IMR-90 (cell line): ENCODE results near the gene INPP5A. TPM values are rescaled to one million over a fixed set of nuclear protein-coding genes. Genes with fewer than 3 reads are reported as not detected.

Source experiments
- ATAC-seq: fragments of 200-7000 bp; cut with Tn5 transposase; 2 replicates; pipeline ENCODE4 v1.9.1; 2020; ENCODE audit warnings: low read depth, mild to moderate bottlenecking, moderate library complexity
- BruUV-seq: library from RNA; stranded (reverse); fragments of 400-500 nt; replicated peaks from 2 replicates; lab custom pipeline; 2021; lab: Mats Ljungman, UMichigan
- CTCF ChIA-PET: fragments of 300-600 bp; formaldehyde crosslinking; extraction: SDS; loops from one replicate; lab custom pipeline; 2021; ENCODE audit warnings: antibody characterized with exemption; lab: Yijun Ruan, JAX
- POLR2A ChIA-PET: fragments of 300-600 bp; sonication (Branson Sonifier 250); formaldehyde crosslinking; loops from one replicate; lab custom pipeline; 2022; ENCODE audit warnings: antibody characterized with exemption; ENCODE audit not compliant: unreplicated experiment; lab: Charles Lee
- DNase-seq: peaks from one replicate; pipeline ENCODE4 v3.0.0; 2013
- H2AFZ ChIP-seq: replicated peaks from 2 replicates; pipeline ENCODE3; 2013; ENCODE audit warnings: low read length, mild to moderate bottlenecking; ENCODE audit not compliant: poor library complexity
- H2AK5ac ChIP-seq: 2 replicates; pipeline ENCODE4 v1.6.1; 2013; ENCODE audit warnings: low read depth, low read length, inconsistent platforms
- H2AK9ac ChIP-seq: replicated peaks from 2 replicates; pipeline ENCODE3; 2013; ENCODE audit warnings: mild to moderate bottlenecking, low read depth, low read length, moderate library complexity; ENCODE audit not compliant: poor library complexity
- H2BK120ac ChIP-seq: 2 replicates; pipeline ENCODE4 v1.6.1; 2013; ENCODE audit warnings: low read depth, low read length, inconsistent platforms
- H2BK15ac ChIP-seq: 3 replicates; pipeline ENCODE4 v1.6.1; 2013; ENCODE audit warnings: low read depth, low read length, inconsistent platforms
- H2BK20ac ChIP-seq: 2 replicates; pipeline ENCODE4 v1.6.1; 2013; ENCODE audit warnings: low read depth, mild to moderate bottlenecking, inconsistent platforms, low read length, moderate library complexity
- H2BK5ac ChIP-seq: 2 replicates; pipeline ENCODE4 v1.6.1; 2013; ENCODE audit warnings: mild to moderate bottlenecking, low read depth, low read length, inconsistent platforms; ENCODE audit not compliant: poor library complexity, severe bottlenecking
- H3K14ac ChIP-seq: replicated peaks from 2 replicates; pipeline ENCODE4 v1.6.1; 2013; ENCODE audit warnings: low read depth, low read length, inconsistent platforms
- H3K18ac ChIP-seq: 2 replicates; pipeline ENCODE4 v1.6.1; 2013; ENCODE audit warnings: low read depth, low read length, control low read depth
- H3K23ac ChIP-seq: 2 replicates; pipeline ENCODE4 v1.6.1; 2013; ENCODE audit warnings: low read depth, low read length, inconsistent platforms
- H3K27ac ChIP-seq: 2 replicates; pipeline ENCODE4 v1.5.1; 2013; ENCODE audit warnings: mild to moderate bottlenecking, control low read depth, low read length; ENCODE audit not compliant: insufficient read depth
- H3K27me3 ChIP-seq: 2 replicates; pipeline ENCODE4 v1.6.1; 2013; ENCODE audit warnings: low read length; ENCODE audit not compliant: control insufficient read depth, insufficient read depth
- H3K36me3 ChIP-seq: 2 replicates; pipeline ENCODE4 v1.6.1; 2013; ENCODE audit warnings: low read length, mixed read lengths; ENCODE audit not compliant: control insufficient read depth, insufficient read depth
- H3K4ac ChIP-seq: 2 replicates; pipeline ENCODE4 v1.6.1; 2013; ENCODE audit warnings: low read depth, low read length, inconsistent platforms
- H3K4me1 ChIP-seq: 2 replicates; pipeline ENCODE4 v1.6.1; 2013; ENCODE audit warnings: low read length, mixed read lengths; ENCODE audit not compliant: control insufficient read depth, insufficient read depth
- H3K4me2 ChIP-seq: 2 replicates; pipeline ENCODE4 v1.6.1; 2013; ENCODE audit warnings: low read depth, mild to moderate bottlenecking, control low read depth, low read length, moderate library complexity
- H3K4me3 ChIP-seq: 2 replicates; pipeline ENCODE4 v1.5.1; 2013; ENCODE audit warnings: low read depth, mild to moderate bottlenecking, control low read depth, low read length, moderate library complexity; ENCODE audit not compliant: insufficient read depth
- H3K56ac ChIP-seq: 2 replicates; pipeline ENCODE4 v1.6.1; 2013; ENCODE audit warnings: low read length, inconsistent platforms; ENCODE audit not compliant: insufficient read depth; ENCODE audit errors: extremely low read depth
- H3K79me1 ChIP-seq, 2 experiments: 2 replicates each; pipeline ENCODE4 v1.6.1; 2013; ENCODE audit warnings: low read length in 2 of 2, inconsistent platforms in 1 of 2, low read depth in 1 of 2
- H3K9ac ChIP-seq: 2 replicates; pipeline ENCODE4 v1.6.1; 2013; ENCODE audit warnings: low read depth, low read length, control low read depth
- H3K9me1 ChIP-seq: 2 replicates; pipeline ENCODE4 v1.6.1; 2013; ENCODE audit warnings: low read length, inconsistent platforms; ENCODE audit not compliant: insufficient read depth
- H3K9me3 ChIP-seq: 2 replicates; pipeline ENCODE4 v1.6.1; 2013; ENCODE audit warnings: low read length; ENCODE audit not compliant: control insufficient read depth, insufficient read depth
- H4K20me1 ChIP-seq: 2 replicates; pipeline ENCODE4 v1.6.1; 2013; ENCODE audit warnings: low read length, inconsistent platforms; ENCODE audit not compliant: insufficient read depth
- H4K5ac ChIP-seq: 2 replicates; pipeline ENCODE4 v1.6.1; 2013; ENCODE audit warnings: mild to moderate bottlenecking, low read depth, low read length, control low read depth
- H4K8ac ChIP-seq, 2 experiments: 2 replicates each; pipeline ENCODE4 v1.6.1; 2013; ENCODE audit warnings: low read depth in 2 of 2, low read length in 2 of 2, control low read depth in 1 of 2, inconsistent platforms in 1 of 2
- H4K91ac ChIP-seq: 2 replicates; pipeline ENCODE4 v1.6.1; 2013; ENCODE audit warnings: low read depth, low read length, inconsistent platforms; ENCODE audit not compliant: insufficient read depth
- BHLHE40 ChIP-seq: fragments of 150-350 bp; IDR thresholded peaks from 2 replicates; pipeline ENCODE4 v1.6.1; 2016; ENCODE audit warnings: mild to moderate bottlenecking, low read depth, low read length
- CEBPB ChIP-seq: IDR thresholded peaks from 2 replicates; pipeline ENCODE4 v1.6.1; 2012; ENCODE audit warnings: low read depth, low read length, improper control_type of control experiment
- CHD1 ChIP-seq: IDR thresholded peaks from 2 replicates; pipeline ENCODE4 v1.6.1; 2012; ENCODE audit warnings: low read depth, low read length, improper control_type of control experiment
- CTCF ChIP-seq: conservative IDR thresholded peaks from 2 replicates; pipeline ENCODE4 v1.5.1; 2012; ENCODE audit warnings: mild to moderate bottlenecking, low read depth, low read length, improper control_type of control experiment
- ELK1 ChIP-seq: fragments of 150-350 bp; IDR thresholded peaks from 2 replicates; pipeline ENCODE4 v1.6.1; 2016; ENCODE audit warnings: low read depth, mild to moderate bottlenecking, low read length, moderate library complexity, borderline replicate concordance
- FOS ChIP-seq: fragments of 150-350 bp; IDR thresholded peaks from 2 replicates; pipeline ENCODE4 v1.6.1; 2016; ENCODE audit warnings: low read depth, low read length
- MAFK ChIP-seq: IDR thresholded peaks from 2 replicates; pipeline ENCODE4 v1.6.1; 2012; ENCODE audit warnings: low read depth, low read length, improper control_type of control experiment
- MAZ ChIP-seq: IDR thresholded peaks from 2 replicates; pipeline ENCODE4 v1.6.1; 2012; ENCODE audit warnings: low read depth, mild to moderate bottlenecking, low read length, improper control_type of control experiment, moderate library complexity, borderline replicate concordance
- MXI1 ChIP-seq: IDR thresholded peaks from 2 replicates; pipeline ENCODE4 v1.6.1; 2012; ENCODE audit warnings: low read depth, mild to moderate bottlenecking, low read length, moderate library complexity, borderline replicate concordance
- NFE2L2 ChIP-seq: fragments of 150-350 bp; IDR thresholded peaks from 2 replicates; pipeline ENCODE4 v1.6.1; 2016; ENCODE audit warnings: low read depth, mild to moderate bottlenecking, low read length
- POLR2A ChIP-seq: IDR thresholded peaks from 2 replicates; pipeline ENCODE4 v1.6.1; 2012; ENCODE audit warnings: mild to moderate bottlenecking, low read depth, low read length
- RAD21 ChIP-seq: IDR thresholded peaks from 2 replicates; pipeline ENCODE4 v1.6.1; 2012; ENCODE audit warnings: low read length, improper control_type of control experiment
- RCOR1 ChIP-seq: IDR thresholded peaks from 2 replicates; pipeline ENCODE4 v1.6.1; 2012; ENCODE audit warnings: mild to moderate bottlenecking, low read length, improper control_type of control experiment; ENCODE audit not compliant: insufficient replicate concordance
- RFX5 ChIP-seq: IDR thresholded peaks from 2 replicates; pipeline ENCODE4 v1.8.0; 2012; ENCODE audit warnings: low read depth, mild to moderate bottlenecking, low read length, moderate library complexity
- SMC3 ChIP-seq: fragments of 150-350 bp; IDR thresholded peaks from 2 replicates; pipeline ENCODE4 v1.6.1; 2016; ENCODE audit warnings: low read depth, mild to moderate bottlenecking, antibody characterized with exemption, low read length, moderate library complexity
- WGBS, 2 experiments: methylation state at CpG; one replicate each; pipeline versions ENCODE4 v1.1.5 to v1.1.7; 2013; ENCODE audit warnings: missing lambda C conversion rate in 2 of 2; ENCODE audit not compliant: insufficient read length in 1 of 2; ENCODE audit errors: extremely low coverage in 2 of 2; 5-methylcytosine and 5-hydroxymethylcytosine counted together
- dilution Hi-C: fragments of 300-500 bp; cut with HindIII; formaldehyde crosslinking; loops from one replicate; pipeline ENCODE4 v1.14.3; 2018; ENCODE audit warnings: low sequenced_read_pairs; ENCODE audit not compliant: unreplicated experiment
- in situ Hi-C: fragments of 300-500 bp; cut with MboI; formaldehyde crosslinking; loops from 3 replicates; pipeline ENCODE4 v1.14.3; 2019; ENCODE audit warnings: low sequenced_read_pairs, inconsistent platforms, mixed read lengths
- intact Hi-C: fragments of 100-400 bp; cut with micrococcal nuclease; formaldehyde crosslinking; loops from 2 replicates; pipeline ENCODE4 v1.10.0; 2022
- polyA plus RNA-seq, 3 experiments: library from polyadenylated mRNA; depleted of rRNA; stranded (reverse); fragments of >200 nt; gene quantifications; 2 replicates each; pipeline ENCODE4 v1.2.3, GENCODE V29; 2012; ENCODE audit warnings: low replicate concordance in 1 of 3
- total RNA-seq: library from RNA; depleted of rRNA; stranded (reverse); fragments of >200 nt; gene quantifications from 2 replicates; pipeline ENCODE4 v1.2.3, GENCODE V29; 2012

Gene INPP5A
- total and polyA plus RNA-seq, 2 of the 4 experiments (the other 2 are of a cell fraction): 21.4 to 36.7 TPM

- no peak overlapping the region for H3K18ac ChIP-seq
- no peak overlapping the region for H3K9ac ChIP-seq
- no peaks in the 10 kb centered on the region; the same call in 1 of the 2 replicates for H3K27me3 ChIP-seq
- no peaks in the 10 kb centered on the region for H3K36me3 ChIP-seq
- in situ Hi-C loops (no loop called here), intact Hi-C loops (no loop called here), dilution Hi-C loops (no loop called here)
- ATAC-seq: no peak
- no peak overlapping the region for H2BK15ac ChIP-seq
- no peak overlapping the region for H3K4me2 ChIP-seq
- H3K14ac ChIP-seq: no peak overlapping the region
- no peaks in the 10 kb centered on the region for H3K9me3 ChIP-seq
- peaks cover 24% of the 10 kb centered on the region for H3K9me1 ChIP-seq
- H2AK9ac ChIP-seq: peak overlapping the region; percentile 59
- no peak overlapping the region for H4K8ac ChIP-seq
- ChIA-PET POLR2A (no interaction called here), CTCF (no interaction called here)
- H3K4ac ChIP-seq: no peak overlapping the region
- no peak overlapping the region for H3K27ac ChIP-seq
- no peak for DNase-seq
- H2AK5ac ChIP-seq: no peak overlapping the region
- peaks cover 9% of the 10 kb centered on the region for H3K4me1 ChIP-seq
- 0 out of 2 replicates have a peak overlapping the region, but pooled peaks have one; percentile 12 for H3K56ac ChIP-seq
- peaks cover 27 to 74% of the 10 kb centered on the region in 2 experiments for H3K79me1 ChIP-seq
- no peak overlapping the region for H4K5ac ChIP-seq
- no peak overlapping the region for H3K23ac ChIP-seq
- WGBS, 2 experiments: 71% methylated on average over 21 of the region's 38 CpGs; no CpG with 5 or more reads in 1 of the 2 experiments
- no peak overlapping the region for H3K4me3 ChIP-seq
- no peak overlapping the region for H2BK5ac ChIP-seq
- H2BK120ac ChIP-seq: no peak overlapping the region
- peaks cover 87% of the 10 kb centered on the region for H4K20me1 ChIP-seq
- no peak overlapping the region for H2BK20ac ChIP-seq
- no TSS peak for BruUV-seq
- no peak overlapping the region for H4K91ac ChIP-seq
- H2AFZ ChIP-seq: no peak overlapping the region
- TF ChIP-seq POLR2A (no peak), NFE2L2 (no peak), RCOR1 (no peak), CTCF (no peak), BHLHE40 (no peak), RFX5 (no peak), MAZ (no peak), MXI1 (no peak), SMC3 (no peak), MAFK (no peak), FOS (no peak), RAD21 (no peak), ELK1 (no peak), CEBPB (no peak), CHD1 (no peak)
Observed at GRCh38 chr10:132585732-132586722, 48.4 kb downstream of the INPP5A start.
